GM21423 (cell line): ENCODE measurements around the gene PRAC2.

ENCODE experiments used
- ATAC-seq: cut with Tn5 transposase; IDR thresholded peaks from one replicate; pipeline ENCODE4 v1.9.1; 2021; ENCODE audit warnings: mild to moderate bottlenecking, moderate library complexity; ENCODE audit not compliant: unreplicated experiment

The PRAC2 gene

DNA sequence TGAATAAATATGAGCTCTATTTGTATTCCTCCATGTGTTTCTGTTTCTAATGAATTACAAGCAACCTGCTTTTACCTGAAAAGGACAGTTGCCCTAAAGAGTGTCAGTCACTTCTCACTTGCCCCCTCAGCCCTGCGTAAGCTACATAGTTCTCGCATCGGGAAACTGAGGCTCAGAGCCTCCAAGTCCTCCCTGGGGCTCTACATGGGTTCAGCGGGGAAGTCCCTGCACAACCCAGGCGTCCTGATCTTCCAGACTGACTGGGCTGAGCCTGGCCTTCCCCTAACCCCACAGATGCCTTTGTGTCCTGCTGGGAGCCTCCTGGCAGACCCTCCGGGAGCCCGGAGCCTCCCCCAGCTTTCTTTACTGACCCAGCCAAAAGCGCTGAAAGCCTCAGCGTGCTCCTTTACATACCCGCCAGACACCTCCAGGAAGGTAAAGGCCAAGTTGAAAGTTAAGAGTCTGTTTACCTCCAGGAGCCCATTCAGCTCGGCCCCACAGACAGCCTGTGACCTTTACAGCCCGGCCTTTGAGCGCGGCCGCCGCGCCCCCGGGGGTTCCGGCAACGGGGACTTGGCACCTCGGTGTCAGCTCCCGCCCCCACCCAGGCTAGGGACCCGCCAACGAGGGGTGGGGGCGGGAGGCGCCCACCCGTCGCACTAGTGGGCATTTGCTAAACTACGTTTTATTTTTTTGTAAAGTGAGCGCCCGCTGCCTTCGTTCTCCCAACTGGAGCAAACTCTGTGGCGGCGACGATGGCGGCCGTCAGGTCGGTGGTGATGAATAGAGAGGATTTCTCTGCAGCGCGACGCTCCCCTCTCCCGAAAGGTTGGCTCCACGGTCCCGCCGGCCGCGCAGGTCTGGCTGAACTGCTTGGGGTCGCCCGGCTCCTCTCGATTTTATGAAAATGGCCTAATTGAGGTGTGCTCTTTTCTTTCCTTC lies 10.0 kb downstream of the PRAC2 start:
- no peak for ATAC-seq

- ATAC-seq, result no peak
These were observed 10.8 kb downstream of the PRAC2 start for GRCh38 chr17:48733632-48734328.

DNA sequence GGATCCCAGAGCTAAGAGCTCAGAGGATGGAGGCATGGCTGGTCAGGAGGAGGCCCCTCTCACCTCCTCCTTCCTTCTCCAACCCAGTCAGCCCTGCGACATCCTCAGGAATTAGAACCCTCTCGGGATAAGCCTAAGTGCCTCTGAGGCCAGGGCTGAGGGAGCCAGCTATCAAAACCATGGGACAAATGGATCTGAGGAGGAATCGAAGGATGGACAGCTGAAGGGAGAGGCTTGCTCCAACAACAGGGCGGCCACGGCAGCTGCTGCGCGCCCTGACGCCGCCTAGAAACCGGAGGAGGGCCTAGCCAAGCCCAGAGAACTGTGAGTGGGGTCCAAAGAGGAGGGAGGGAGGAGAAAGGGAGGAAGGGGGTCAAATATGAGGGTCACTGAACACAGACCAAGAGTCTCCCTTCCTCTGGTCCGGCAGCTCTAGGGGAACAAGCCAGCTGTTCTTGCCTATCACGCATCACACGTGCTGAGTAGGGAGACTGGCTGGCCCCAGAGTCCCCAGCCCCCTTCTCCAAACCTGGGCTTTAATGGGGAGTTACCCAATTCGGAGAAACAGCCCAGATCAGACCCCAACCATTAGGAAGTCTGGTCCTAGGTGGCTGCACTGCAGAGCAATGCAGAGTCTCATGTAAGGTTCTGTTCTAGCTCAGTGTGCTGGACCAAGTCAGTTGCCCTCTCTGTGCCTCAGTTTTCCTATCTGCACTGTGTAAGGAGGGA lies 11.5 kb downstream of the PRAC2 start:
- no peak for ATAC-seq

DNA sequence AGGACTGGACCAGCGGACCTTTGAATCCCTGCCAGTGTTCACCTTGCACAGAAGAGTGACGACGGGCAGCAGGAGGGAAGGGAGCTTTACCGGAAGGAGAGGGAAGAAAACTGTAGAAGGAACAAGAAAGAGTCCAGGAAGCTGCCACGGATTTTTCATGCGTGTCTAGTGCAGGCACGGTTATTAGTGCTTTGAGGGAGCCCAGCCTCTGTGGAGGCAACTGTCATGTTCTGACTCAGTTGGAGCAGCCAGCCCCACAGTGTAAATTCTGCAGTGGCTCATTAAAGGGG lies 12.0 kb downstream of the PRAC2 start:
- no peak for ATAC-seq

GRCh38 chr17:48737330-48738043 lies 14.5 kb downstream of the PRAC2 start:
- no peak for ATAC-seq

DNA sequence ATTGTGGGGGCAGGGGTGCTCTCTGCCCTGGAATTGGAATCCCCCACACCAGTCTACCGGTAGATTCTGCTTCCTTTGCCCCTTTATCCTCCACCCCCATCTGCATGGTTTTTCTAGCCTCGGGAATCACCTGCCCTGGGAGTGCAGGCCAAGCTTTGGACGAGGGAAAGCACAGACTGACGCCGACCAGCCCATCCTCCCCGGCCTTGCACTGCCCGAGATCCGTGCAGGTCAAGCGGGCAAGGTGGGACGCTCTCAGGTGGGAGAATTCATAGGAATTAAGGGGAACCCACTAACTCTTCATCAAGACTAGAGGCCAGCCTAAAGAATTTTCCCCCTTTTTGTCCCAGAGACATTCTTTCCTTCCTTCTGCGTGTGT lies 15.4 kb downstream of the PRAC2 start:
- ATAC-seq, result no peak

DNA sequence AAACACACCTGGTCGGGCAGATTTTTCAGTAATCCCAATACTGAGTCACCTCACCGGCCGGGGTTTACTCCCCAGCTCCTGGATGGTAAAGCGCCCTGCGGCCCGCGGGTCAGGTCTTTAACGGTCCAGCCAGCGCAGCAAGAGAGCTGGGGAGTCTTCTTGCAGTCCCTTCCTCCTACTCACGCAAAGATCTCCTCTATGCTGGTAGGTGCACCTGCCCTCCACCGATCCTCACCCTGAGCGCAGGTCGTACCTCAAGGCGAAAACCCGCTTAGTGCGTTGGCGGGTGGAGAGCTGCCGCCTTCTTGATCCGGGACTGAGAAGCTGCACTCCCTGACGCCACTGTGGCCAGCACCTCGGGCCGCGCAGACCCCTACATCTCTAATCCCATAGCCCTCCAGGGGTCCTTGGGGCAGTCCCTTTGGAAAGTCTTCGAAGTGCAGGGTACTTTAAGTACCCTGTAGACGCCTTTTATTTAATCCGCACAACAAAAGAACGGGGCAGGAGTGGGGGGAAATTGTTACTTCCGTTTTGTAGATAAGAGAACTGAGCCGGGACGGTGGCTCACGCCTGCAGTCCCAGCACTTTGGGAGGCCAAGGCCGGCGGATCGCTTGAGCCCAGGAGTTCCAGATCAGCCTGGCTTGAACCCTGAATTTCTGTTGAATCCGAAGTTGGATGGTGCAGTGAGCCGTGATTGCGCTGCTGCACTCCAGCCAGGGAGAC lies 16.0 kb downstream of the PRAC2 start:
- no peak for ATAC-seq

DNA sequence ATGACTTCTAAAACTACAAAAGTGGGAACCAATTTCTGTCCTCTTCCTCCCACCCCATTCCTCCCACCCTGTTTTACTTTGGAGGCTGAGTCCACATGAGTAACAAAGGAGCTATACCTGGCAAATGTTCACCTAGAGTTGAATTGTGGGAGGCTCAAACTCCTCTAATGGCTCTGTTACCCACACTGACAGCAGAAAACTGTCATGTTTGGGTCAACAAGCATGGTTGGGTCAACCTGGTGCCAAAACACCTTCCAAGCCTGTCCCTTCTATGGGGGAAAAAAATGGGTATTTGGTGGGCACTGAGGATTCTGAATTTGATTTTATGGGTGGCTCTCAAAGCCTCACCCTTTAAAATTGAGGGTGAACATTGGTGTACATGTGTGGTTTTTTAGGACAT lies 17.6 kb downstream of the PRAC2 start:
- no peak for ATAC-seq

- ATAC-seq, result no peak
These were observed 22.6 kb downstream of the PRAC2 start for GRCh38 chr17:48745381-48746275.

GRCh38 chr17:48746916-48747444 lies 24.0 kb downstream of the PRAC2 start:
- ATAC-seq, result no peak

DNA sequence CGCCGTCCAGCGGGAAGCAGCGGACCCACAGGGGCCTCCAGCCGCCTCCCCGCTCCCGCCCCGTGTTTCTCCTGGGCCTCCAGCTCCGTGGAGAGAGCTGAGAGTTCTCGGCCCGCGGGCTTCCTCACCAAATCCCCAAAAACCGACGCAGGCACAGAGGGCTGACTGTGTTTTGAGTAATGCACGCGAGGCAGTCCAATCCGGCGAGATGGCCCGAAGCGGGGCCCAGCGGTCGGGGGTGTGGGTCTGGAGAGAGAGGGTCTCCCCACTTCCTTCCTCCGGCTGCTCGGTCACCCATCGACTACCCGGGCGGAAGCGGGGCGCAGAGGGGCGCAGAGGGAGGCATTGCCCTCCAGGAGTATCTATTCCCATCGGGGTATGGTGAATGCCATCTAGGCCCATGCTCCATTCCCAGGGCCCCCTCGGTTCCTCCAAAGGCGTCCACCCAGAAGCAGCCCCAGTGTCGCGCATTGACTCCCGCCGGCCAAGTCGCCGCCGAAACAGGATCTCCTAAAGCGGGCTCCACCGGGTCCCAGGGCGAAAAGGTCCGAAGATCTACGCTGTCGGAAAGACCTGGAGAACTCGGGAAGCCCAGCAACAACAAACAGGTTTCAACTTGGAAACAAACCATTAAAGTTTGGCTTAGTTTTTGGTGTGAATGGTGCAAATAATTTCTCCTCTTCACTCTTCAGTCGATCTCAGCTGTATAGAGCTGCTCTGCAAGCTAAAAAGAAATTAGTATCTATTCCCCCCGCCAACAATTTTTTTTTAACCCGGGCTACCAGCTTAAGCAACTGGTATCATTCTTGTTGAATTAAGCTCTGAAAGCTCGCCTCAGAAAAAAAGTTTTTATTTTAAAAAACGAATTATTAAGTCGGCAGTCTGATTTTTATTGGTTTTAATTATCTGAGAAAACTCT lies 24.7 kb downstream of the PRAC2 start:
- no peak for ATAC-seq

GRCh38 chr17:48748718-48749566 lies 26.0 kb downstream of the PRAC2 start:
- no peak for ATAC-seq

DNA sequence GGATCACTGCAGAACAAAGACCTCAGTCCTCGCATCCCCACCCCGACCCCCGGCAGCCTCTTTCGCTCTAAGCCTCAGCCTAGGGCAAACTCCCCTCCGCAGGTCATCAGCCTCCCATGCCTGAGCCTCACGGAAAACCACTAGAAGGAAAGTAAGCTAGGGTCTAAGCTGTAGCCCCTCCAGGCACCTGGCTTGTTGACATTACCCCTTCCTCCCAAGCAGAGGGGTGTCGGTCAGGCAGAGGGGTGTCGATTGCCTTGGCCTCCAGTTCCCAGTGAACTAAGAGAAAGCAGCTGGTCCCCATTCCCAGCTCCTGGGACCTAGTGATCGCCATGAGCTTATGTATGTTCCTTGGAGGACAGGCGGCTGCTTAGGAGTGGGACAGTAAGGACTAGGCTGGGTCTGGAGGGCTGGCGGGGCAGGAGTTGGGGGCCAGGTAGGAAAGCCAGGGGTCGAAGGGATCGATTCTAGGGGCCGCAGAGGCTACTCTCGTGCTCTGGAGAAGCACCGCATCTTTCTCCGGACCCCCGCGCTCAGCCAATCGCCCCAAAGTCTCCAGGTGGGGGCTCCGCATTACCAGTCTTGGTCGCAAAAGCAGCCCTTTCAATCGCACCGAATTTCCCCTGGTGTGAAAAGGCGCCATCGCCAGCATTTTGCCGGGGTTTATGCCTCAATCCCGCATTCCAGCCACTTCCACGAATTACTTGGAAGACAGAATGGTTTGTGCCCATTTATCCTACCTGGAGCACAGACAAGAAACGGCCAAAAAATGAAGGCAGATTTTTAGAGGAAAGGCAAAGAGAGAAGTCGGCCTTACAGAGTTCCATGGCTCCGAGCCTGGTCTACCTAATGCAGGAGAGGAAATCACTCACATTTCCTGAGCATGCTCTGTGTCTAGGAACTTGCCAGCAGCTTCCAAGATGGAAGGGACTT lies 26.9 kb downstream of the PRAC2 start:
- ATAC-seq, result no peak

DNA sequence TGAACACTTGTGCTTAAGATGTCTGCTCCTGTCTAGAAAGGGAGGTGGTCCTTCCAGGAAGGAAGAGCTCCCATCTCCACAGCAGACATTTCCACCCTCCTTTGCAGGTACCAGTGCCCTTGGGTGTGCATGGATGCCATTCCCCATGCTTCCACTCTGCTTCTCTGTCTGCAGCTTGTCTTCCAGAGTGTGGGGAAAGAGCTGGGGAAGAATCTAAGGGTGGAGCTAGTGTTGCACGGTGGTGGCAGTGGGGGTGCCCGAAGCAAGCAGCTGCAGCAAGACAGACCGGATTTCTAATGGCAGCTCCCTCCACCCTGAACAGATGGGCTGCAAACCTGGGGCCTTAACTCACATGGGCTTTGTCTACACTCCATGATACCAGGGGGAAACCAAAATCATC lies 28.2 kb downstream of the PRAC2 start:
- ATAC-seq, result no peak

DNA sequence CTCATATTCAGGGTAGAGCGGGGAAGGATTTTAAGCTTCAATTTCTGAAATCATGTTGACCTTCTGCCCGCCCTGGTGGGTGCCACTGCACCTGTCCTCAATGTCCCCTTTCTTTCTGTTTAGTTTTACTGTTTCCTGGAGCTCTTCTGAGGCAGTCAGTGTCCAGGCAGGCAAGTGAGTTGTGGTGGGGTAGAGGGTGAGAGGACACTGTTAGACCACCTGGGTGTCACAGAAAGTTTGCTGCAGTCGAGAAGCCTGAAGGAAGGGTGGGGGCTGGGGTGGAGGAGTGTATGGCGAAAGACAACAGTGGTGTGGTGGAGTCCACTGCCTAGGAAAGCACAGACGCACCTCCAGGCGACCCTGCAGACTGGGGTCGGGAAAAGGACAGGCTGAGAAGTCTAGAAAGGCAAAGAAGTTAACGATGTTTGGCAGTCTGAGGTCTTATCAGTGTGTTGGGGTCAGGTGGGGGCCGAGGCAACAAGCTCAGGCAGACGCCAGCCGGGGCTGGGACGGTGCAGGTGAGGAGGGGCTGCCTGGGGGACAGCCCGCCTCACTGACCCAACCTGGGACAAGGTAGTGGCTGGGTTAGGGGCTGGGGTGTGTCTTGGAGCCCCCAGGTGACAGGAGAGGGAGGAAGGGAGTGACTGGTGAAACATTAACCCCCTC lies 28.9 kb downstream of the PRAC2 start:
- ATAC-seq, result no peak
